CD14-positive monocyte (primary cell): ENCODE measurements around the gene DYRK1A. TPM values are rescaled to one million over a fixed set of nuclear protein-coding genes. Genes with fewer than 3 reads are reported as not detected.

ENCODE experiments used
- DNase-seq, 3 donors: peaks; one replicate each; pipeline ENCODE4 v3.0.0-alpha.2; 2011 to 2022
- H2AFZ ChIP-seq: 2 replicates; pipeline ENCODE4 v1.6.0; 2012; ENCODE audit warnings: mild to moderate bottlenecking, low read depth, low read length, inconsistent platforms; ENCODE audit not compliant: insufficient read depth, poor library complexity, severe bottlenecking
- H3K27ac ChIP-seq, 2 donors: 1 replicate in 1 of 2; 2 replicates in 1 of 2; pipeline ENCODE4 v1.5.1; 2012 to 2013; ENCODE audit warnings: low read length in 2 of 2, control low read depth in 1 of 2, inconsistent platforms in 1 of 2, low read depth in 1 of 2, mild to moderate bottlenecking in 1 of 2
- H3K27me3 ChIP-seq, 2 donors: one replicate each; pipeline versions ENCODE4 v1.6.0 to v1.6.1; 2011 to 2013; ENCODE audit warnings: low read length in 2 of 2; ENCODE audit not compliant: control insufficient read depth in 2 of 2, insufficient read depth in 2 of 2
- H3K36me3 ChIP-seq, 2 donors: replicated peaks in 1 of 2; 1 replicate in 1 of 2; 2 replicates in 1 of 2; pipeline versions ENCODE4 v1.5.1 to v1.6.1; 2012 to 2013; ENCODE audit warnings: low read length in 2 of 2, control low read depth in 1 of 2, inconsistent platforms in 1 of 2, mild to moderate bottlenecking in 1 of 2; ENCODE audit not compliant: insufficient read depth in 2 of 2, control insufficient read depth in 1 of 2
- H3K4me1 ChIP-seq, 2 donors: 1 replicate in 1 of 2; 2 replicates in 1 of 2; pipeline versions ENCODE4 v1.5.1 to v1.6.1; 2012 to 2013; ENCODE audit warnings: low read length in 2 of 2, control low read depth in 1 of 2, inconsistent platforms in 1 of 2, mild to moderate bottlenecking in 1 of 2, moderate library complexity in 1 of 2; ENCODE audit not compliant: insufficient read depth in 2 of 2, control insufficient read depth in 1 of 2
- H3K4me2 ChIP-seq: replicated peaks from 2 replicates; pipeline ENCODE3; 2012; ENCODE audit warnings: low read length, moderate library complexity, mild to moderate bottlenecking; ENCODE audit not compliant: poor library complexity, severe bottlenecking; ENCODE audit errors: extremely low read depth
- H3K4me3 ChIP-seq, 3 experiments: fragments of 200-600 bp in 1 of 3; sonication (generic) in 1 of 3; replicated peaks in 1 of 3; 1 replicate in 2 of 3; 2 replicates in 1 of 3; pipeline ENCODE4 v1.5.1; 2011 to 2013; ENCODE audit warnings: low read length in 3 of 3, mild to moderate bottlenecking in 3 of 3, control low read depth in 2 of 3, low read depth in 2 of 3, inconsistent platforms in 1 of 3, moderate library complexity in 1 of 3
- H3K79me2 ChIP-seq: 2 replicates; pipeline ENCODE4 v1.6.0; 2012; ENCODE audit warnings: mild to moderate bottlenecking, control low read depth, inconsistent platforms, low read length, moderate library complexity; ENCODE audit not compliant: insufficient read depth
- H3K9ac ChIP-seq: 2 replicates; pipeline ENCODE4 v1.6.0; 2017; ENCODE audit warnings: low read length, mild to moderate bottlenecking; ENCODE audit not compliant: insufficient read depth, poor library complexity, severe bottlenecking
- H3K9me3 ChIP-seq, 2 donors: replicated peaks in 1 of 2; 1 replicate in 1 of 2; 2 replicates in 1 of 2; pipeline versions ENCODE4 v1.5.1 to v1.6.1; 2012 to 2013; ENCODE audit warnings: low read length in 2 of 2, control low read depth in 1 of 2; ENCODE audit not compliant: control insufficient read depth in 1 of 2, insufficient read depth in 1 of 2
- H4K20me1 ChIP-seq: 2 replicates; pipeline ENCODE4 v1.6.0; 2012; ENCODE audit warnings: mild to moderate bottlenecking, low read length, control low read depth, moderate library complexity; ENCODE audit not compliant: insufficient read depth
- H3K27ac Mint-ChIP-seq, 7 donors: one replicate each; pipeline ENCODE4 v1.8.0; 2020; ENCODE audit warnings: mild to moderate bottlenecking in 7 of 7, mixed read lengths in 7 of 7, moderate library complexity in 6 of 7, inconsistent platforms in 2 of 7
- H3K27me3 Mint-ChIP-seq, 3 donors: one replicate each; pipeline ENCODE4 v1.8.0; 2021 to 2022; ENCODE audit warnings: low read depth in 3 of 3, mild to moderate bottlenecking in 3 of 3, mixed read lengths in 3 of 3, moderate library complexity in 3 of 3, inconsistent platforms in 1 of 3
- H3K36me3 Mint-ChIP-seq, 2 donors: one replicate each; pipeline ENCODE4 v1.8.0; 2020; ENCODE audit warnings: mixed read lengths in 2 of 2, inconsistent platforms in 1 of 2, mild to moderate bottlenecking in 1 of 2
- H3K4me1 Mint-ChIP-seq: one replicate; pipeline ENCODE4 v1.8.0; 2020; ENCODE audit warnings: mild to moderate bottlenecking, mixed read lengths
- H3K4me3 Mint-ChIP-seq, 2 donors: one replicate each; pipeline ENCODE4 v1.8.0; 2020; ENCODE audit warnings: mild to moderate bottlenecking in 2 of 2, mixed read lengths in 2 of 2, moderate library complexity in 1 of 2
- H3K9me3 Mint-ChIP-seq, 7 donors: one replicate each; pipeline ENCODE4 v1.8.0; 2020 to 2022; ENCODE audit warnings: mixed read lengths in 7 of 7, mild to moderate bottlenecking in 6 of 7, moderate library complexity in 6 of 7, inconsistent platforms in 2 of 7
- whole genome bisulfite sequencing: methylation state at CpG from one replicate; pipeline ENCODE4 v1.1.5; 2013; ENCODE audit warnings: missing lambda C conversion rate; ENCODE audit not compliant: insufficient coverage; 5-methylcytosine and 5-hydroxymethylcytosine counted together
- intact Hi-C, 2 donors: fragments of 100-400 bp; cut with micrococcal nuclease; formaldehyde crosslinking; loops; one replicate each; pipeline versions ENCODE4 v1.15.0 to v1.15.1; 2023
- polyA plus RNA-seq, 3 donors: library from polyadenylated mRNA; depleted of rRNA in 1 of 3; unstranded in 2 of 3; stranded (reverse) in 1 of 3; fragments of 300-500 nt in 2 of 3; fragments of >200 nt in 1 of 3; fragmentation: Illumina TruSeq in 2 of 3; gene quantifications; 1 replicate in 2 of 3; 2 replicates in 1 of 3; pipeline ENCODE4 v1.2.3, GENCODE V29; 2012 to 2021
- TF ChIP-seq, protein P1 (sequence below): fragments of 200-600 bp; IDR thresholded peaks from one replicate; pipeline ENCODE4 v1.8.0; 2022; ENCODE audit warnings: antibody characterized with exemption, mild to moderate bottlenecking

DYRK1A gene
- polyA plus RNA-seq, 3 donors: 1.8 to 53.5 (median 2.4) TPM

- H4K20me1 ChIP-seq: no peaks in the 10 kb centered on the region
- H3K27me3 ChIP-seq: peaks cover 10 to 34% of the 10 kb centered on the region in 2 donors
- no peak overlapping the region for H2AFZ ChIP-seq
- no peaks in the 10 kb centered on the region for H3K36me3 ChIP-seq
- 36% methylated on average over 7 of the region's 13 CpGs for WGBS
- Mint-ChIP-seq H3K27me3 (peaks cover 30 to 59% (median 51%) of the 10 kb centered on the region in 3 donors), H3K36me3 (no peaks in the 10 kb centered on the region), H3K27ac (no peak overlapping the region), H3K4me1 (no peaks in the 10 kb centered on the region), H3K9me3 (peaks cover 0 to 18% (median 5%) of the 10 kb centered on the region in 7 donors), H3K4me3 (peak overlapping the region in 1 of 2 donors; percentile 37)
- intact Hi-C loops: no loop called here
- H3K9me3 ChIP-seq: no peaks in the 10 kb centered on the region
- TF ChIP-seq, protein P1, sequence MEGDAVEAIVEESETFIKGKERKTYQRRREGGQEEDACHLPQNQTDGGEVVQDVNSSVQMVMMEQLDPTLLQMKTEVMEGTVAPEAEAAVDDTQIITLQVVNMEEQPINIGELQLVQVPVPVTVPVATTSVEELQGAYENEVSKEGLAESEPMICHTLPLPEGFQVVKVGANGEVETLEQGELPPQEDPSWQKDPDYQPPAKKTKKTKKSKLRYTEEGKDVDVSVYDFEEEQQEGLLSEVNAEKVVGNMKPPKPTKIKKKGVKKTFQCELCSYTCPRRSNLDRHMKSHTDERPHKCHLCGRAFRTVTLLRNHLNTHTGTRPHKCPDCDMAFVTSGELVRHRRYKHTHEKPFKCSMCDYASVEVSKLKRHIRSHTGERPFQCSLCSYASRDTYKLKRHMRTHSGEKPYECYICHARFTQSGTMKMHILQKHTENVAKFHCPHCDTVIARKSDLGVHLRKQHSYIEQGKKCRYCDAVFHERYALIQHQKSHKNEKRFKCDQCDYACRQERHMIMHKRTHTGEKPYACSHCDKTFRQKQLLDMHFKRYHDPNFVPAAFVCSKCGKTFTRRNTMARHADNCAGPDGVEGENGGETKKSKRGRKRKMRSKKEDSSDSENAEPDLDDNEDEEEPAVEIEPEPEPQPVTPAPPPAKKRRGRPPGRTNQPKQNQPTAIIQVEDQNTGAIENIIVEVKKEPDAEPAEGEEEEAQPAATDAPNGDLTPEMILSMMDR: no peak
- no peak overlapping the region for H3K4me2 ChIP-seq
- H3K4me3 ChIP-seq: no peak overlapping the region
- no peaks in the 10 kb centered on the region for H3K79me2 ChIP-seq
- no peaks in the 10 kb centered on the region for H3K4me1 ChIP-seq
- no peak for DNase-seq
- no peak overlapping the region for H3K9ac ChIP-seq
- no peak overlapping the region for H3K27ac ChIP-seq
Observed at GRCh38 chr21:37531431-37531932, 164.9 kb downstream of the DYRK1A start.

- Histone ChIP-seq H3K4me3 (no peak overlapping the region), H4K20me1 (no peaks in the 10 kb centered on the region), H3K4me2 (no peak overlapping the region), H2AFZ (no peak overlapping the region), H3K27ac (no peak overlapping the region), H3K4me1 (no peaks in the 10 kb centered on the region), H3K36me3 (no peaks in the 10 kb centered on the region), H3K79me2 (no peaks in the 10 kb centered on the region), H3K9ac (no peak overlapping the region), H3K27me3 (peaks cover 10 to 34% of the 10 kb centered on the region in 2 donors), H3K9me3 (no peaks in the 10 kb centered on the region)
- Mint-ChIP-seq H3K9me3 (peaks cover 0 to 18% (median 8%) of the 10 kb centered on the region in 7 donors), H3K27me3 (peaks cover 30 to 55% (median 52%) of the 10 kb centered on the region in 3 donors), H3K4me3 (no peak overlapping the region), H3K27ac (no peak overlapping the region), H3K4me1 (no peaks in the 10 kb centered on the region), H3K36me3 (no peaks in the 10 kb centered on the region)
- intact Hi-C loops: no loop called here
- DNase-seq: peak in 1 of 3 donors; percentile 36
- WGBS: 86% methylated on average over 12 of the region's 20 CpGs
- TF ChIP-seq, protein P1: no peak
Observed at GRCh38 chr21:37532868-37533780, 166.6 kb downstream of the DYRK1A start.
